HepG2 (cell line): Measurements from ENCODE around the gene CARD8. TPM values are rescaled to one million over a fixed set of nuclear protein-coding genes. Genes with fewer than 3 reads are reported as not detected.

Experiments
- AKNA ChIP-seq: sonication (generic); formaldehyde crosslinking; IDR thresholded peaks from 2 replicates; pipeline ENCODE4 v1.4.0; 2020; ENCODE audit warnings: missing genetic modification reagents, borderline replicate concordance
- DMAP1 ChIP-seq: IDR thresholded peaks from 2 replicates; pipeline ENCODE4 v1.6.1; 2016
- NKX3-1 ChIP-seq: sonication (generic); formaldehyde crosslinking; IDR thresholded peaks from 2 replicates; pipeline ENCODE4 v1.5.0; 2020; ENCODE audit warnings: missing genetic modification reagents
- ZBTB40 ChIP-seq, 2 experiments: fragments of 450-650 bp in 1 of 2; sonication (generic) in 1 of 2; formaldehyde crosslinking in 1 of 2; IDR thresholded peaks; 2 replicates each; pipeline versions ENCODE4 v1.6.1 to v1.8.0; 2016 to 2022; ENCODE audit warnings: antibody characterized with exemption in 1 of 2, mild to moderate bottlenecking in 1 of 2, missing genetic modification reagents in 1 of 2
- ZNF317 ChIP-seq: sonication (generic); formaldehyde crosslinking; IDR thresholded peaks from 2 replicates; pipeline ENCODE4 v1.5.0; 2020; ENCODE audit warnings: mild to moderate bottlenecking, missing genetic modification reagents
- polyA plus RNA-seq, 8 experiments: library from polyadenylated mRNA; depleted of rRNA in 3 of 8; stranded (reverse) in 7 of 8; unstranded in 1 of 8; fragments of >200 nt; fragmentation: Illumina TruSeq in 4 of 8; extraction: Trizol in 4 of 8; gene quantifications; 2 replicates each; pipeline versions ENCODE4 v1.2.1 to v1.2.3, GENCODE V29; 2011 to 2016; ENCODE audit warnings: low read depth in 4 of 8, missing spikeins in 1 of 8, mixed read lengths in 1 of 8; ENCODE audit not compliant: insufficient read depth in 1 of 8
- total RNA-seq, 5 experiments: library from RNA; depleted of rRNA; stranded (reverse); fragments of >200 nt; fragmentation: Illumina TruSeq; extraction: Trizol; gene quantifications; 2 replicates each; pipeline ENCODE4 v1.2.3, GENCODE V29; 2016; ENCODE audit warnings: low read depth in 1 of 5
- TF ChIP-seq, protein P1 (sequence below), 2 experiments: sonication (generic) in 1 of 2; formaldehyde crosslinking in 1 of 2; IDR thresholded peaks; 2 replicates each; pipeline versions ENCODE4 v1.6.1 to v1.9.0; 2014 to 2022; ENCODE audit warnings: antibody characterized with exemption in 1 of 2, borderline replicate concordance in 1 of 2, inconsistent platforms in 1 of 2, low read depth in 1 of 2, missing genetic modification reagents in 1 of 2

The CARD8 gene
- total and polyA plus RNA-seq, 2 of the 13 experiments (the other 11 are each of a cell fraction or from before 2014, with no cell fraction given), result 15.0 to 19.2 TPM

DNA sequence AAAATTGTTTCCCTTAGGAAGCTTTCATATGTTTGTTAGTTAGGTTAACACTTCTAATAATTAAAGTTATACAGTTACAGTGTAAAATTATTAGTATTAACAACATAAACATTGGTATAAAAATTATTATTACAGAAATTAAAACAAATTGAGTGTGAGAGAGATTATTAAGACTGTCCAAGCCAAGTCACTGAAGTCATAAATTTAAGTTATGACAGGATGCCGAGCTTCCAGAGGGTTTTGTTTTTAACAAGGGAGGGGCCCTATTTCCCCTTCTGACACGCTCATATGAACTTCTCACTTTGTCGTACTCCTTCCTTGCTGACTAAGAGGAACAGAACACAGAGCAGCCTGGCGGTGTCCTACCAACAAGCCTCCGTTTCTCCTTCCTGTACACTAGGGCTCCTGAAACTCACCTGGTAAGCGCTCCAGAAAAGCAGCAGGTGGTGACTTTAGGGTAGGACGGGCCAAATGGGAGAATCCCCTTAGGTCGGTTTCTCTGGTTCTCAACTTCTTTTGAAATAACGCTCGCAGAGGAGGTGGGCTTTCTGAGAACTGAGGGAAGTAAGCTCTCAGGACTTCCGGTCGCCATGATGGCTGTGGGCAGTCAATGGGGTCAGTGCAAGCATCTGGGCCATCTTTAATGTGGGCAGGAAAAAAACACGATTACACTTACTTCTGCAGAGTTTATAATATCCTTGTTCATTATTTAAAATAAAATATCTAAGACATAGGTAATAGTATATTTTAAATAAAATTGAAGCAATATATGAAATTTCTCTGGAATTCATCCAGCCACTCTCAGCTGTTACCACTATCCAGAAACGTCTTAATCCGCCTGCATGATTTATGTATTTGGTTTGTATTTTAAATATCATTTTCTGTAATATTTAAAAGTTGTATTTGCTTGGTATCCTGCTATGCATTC lies at the start of gene CARD8 (continued):
- TF ChIP-seq, protein P1, sequence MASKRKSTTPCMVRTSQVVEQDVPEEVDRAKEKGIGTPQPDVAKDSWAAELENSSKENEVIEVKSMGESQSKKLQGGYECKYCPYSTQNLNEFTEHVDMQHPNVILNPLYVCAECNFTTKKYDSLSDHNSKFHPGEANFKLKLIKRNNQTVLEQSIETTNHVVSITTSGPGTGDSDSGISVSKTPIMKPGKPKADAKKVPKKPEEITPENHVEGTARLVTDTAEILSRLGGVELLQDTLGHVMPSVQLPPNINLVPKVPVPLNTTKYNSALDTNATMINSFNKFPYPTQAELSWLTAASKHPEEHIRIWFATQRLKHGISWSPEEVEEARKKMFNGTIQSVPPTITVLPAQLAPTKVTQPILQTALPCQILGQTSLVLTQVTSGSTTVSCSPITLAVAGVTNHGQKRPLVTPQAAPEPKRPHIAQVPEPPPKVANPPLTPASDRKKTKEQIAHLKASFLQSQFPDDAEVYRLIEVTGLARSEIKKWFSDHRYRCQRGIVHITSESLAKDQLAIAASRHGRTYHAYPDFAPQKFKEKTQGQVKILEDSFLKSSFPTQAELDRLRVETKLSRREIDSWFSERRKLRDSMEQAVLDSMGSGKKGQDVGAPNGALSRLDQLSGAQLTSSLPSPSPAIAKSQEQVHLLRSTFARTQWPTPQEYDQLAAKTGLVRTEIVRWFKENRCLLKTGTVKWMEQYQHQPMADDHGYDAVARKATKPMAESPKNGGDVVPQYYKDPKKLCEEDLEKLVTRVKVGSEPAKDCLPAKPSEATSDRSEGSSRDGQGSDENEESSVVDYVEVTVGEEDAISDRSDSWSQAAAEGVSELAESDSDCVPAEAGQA (IDR thresholded peaks at IDR 0.05; ENCODE audit: low read depth), result peak; percentile 91
- TF ChIP-seq, protein P1 (CRISPR knock-in tag; IDR thresholded peaks at IDR 0.05; ENCODE audit: borderline replicate concordance), result no peak
- TF ChIP-seq NKX3-1 (CRISPR knock-in tag) (no peak), AKNA (no peak), ZBTB40 (IDR thresholded peaks at IDR 0.05) (peak; percentile 75), ZBTB40 (CRISPR knock-in tag; IDR thresholded peaks at IDR 0.05) (no peak), DMAP1 (0 out of 2 replicates have a peak, but pooled peaks have one; percentile 49), ZNF317 (CRISPR knock-in tag) (peak; percentile 48; the same call in 1 of the 2 replicates)
